MM.1S (cell line): ENCODE measurements around the gene PPA1.

ENCODE experiments used
- DNase-seq: peaks from one replicate; pipeline ENCODE4 v3.0.0-alpha.2; 2015
- H2AFZ ChIP-seq: fragments of 300-600 bp; sonication (generic); 2 replicates; pipeline ENCODE4 v1.6.0; 2016; ENCODE audit warnings: antibody characterized with exemption, low read length
- H3F3A ChIP-seq: fragments of 300-600 bp; sonication (generic); 2 replicates; pipeline ENCODE4 v1.6.1; 2016; ENCODE audit warnings: mild to moderate bottlenecking, antibody characterized with exemption, low read length, moderate library complexity, mixed read lengths; ENCODE audit not compliant: insufficient read depth
- H3K27ac ChIP-seq: fragments of 300-600 bp; sonication (generic); 2 replicates; pipeline ENCODE4 v1.5.1; 2016; ENCODE audit warnings: mild to moderate bottlenecking, low read length
- H3K27me3 ChIP-seq: fragments of 300-600 bp; sonication (generic); replicated peaks from 2 replicates; pipeline ENCODE4 v1.6.0; 2016; ENCODE audit warnings: low read length; ENCODE audit not compliant: insufficient read depth
- H3K36me3 ChIP-seq: fragments of 300-600 bp; sonication (generic); replicated peaks from 2 replicates; pipeline ENCODE4 v1.6.1; 2016; ENCODE audit warnings: mild to moderate bottlenecking, low read length, mixed read lengths; ENCODE audit not compliant: insufficient read depth
- H3K4me1 ChIP-seq: fragments of 300-600 bp; sonication (generic); 2 replicates; pipeline ENCODE4 v1.6.1; 2016; ENCODE audit warnings: low read length, mixed read lengths
- H3K4me2 ChIP-seq: fragments of 300-600 bp; sonication (generic); 2 replicates; pipeline ENCODE4 v1.6.0; 2016; ENCODE audit warnings: low read depth, low read length
- H3K4me3 ChIP-seq: fragments of 300-600 bp; sonication (generic); 2 replicates; pipeline ENCODE4 v1.5.1; 2016; ENCODE audit warnings: low read length, mixed read lengths
- H3K79me2 ChIP-seq: fragments of 300-600 bp; sonication (generic); 2 replicates; pipeline ENCODE4 v1.6.1; 2016; ENCODE audit warnings: mixed run types, low read length, mixed read lengths
- H3K9ac ChIP-seq: fragments of 300-600 bp; sonication (generic); 2 replicates; pipeline ENCODE4 v1.6.1; 2016; ENCODE audit warnings: low read length, mixed read lengths
- H3K9me2 ChIP-seq: fragments of 300-600 bp; sonication (generic); replicated peaks from 2 replicates; pipeline ENCODE4 v1.6.1; 2016; ENCODE audit warnings: mild to moderate bottlenecking, low read length, mixed read lengths; ENCODE audit not compliant: insufficient read depth
- H3K9me3 ChIP-seq: fragments of 300-600 bp; sonication (generic); replicated peaks from 2 replicates; pipeline ENCODE4 v1.6.1; 2016; ENCODE audit warnings: mild to moderate bottlenecking, low read length, mixed read lengths; ENCODE audit not compliant: insufficient read depth
- H4K20me1 ChIP-seq: fragments of 300-600 bp; sonication (generic); 2 replicates; pipeline ENCODE4 v1.6.1; 2016; ENCODE audit warnings: mild to moderate bottlenecking, low read length, moderate library complexity, mixed read lengths; ENCODE audit not compliant: insufficient read depth
- EZH2 ChIP-seq: fragments of 300-600 bp; sonication (generic); optimal IDR thresholded peaks from 2 replicates; pipeline ENCODE3; 2017; ENCODE audit warnings: low read depth, mild to moderate bottlenecking, antibody characterized with exemption, low read length, mixed read lengths
- EZH2phosphoT487 ChIP-seq: fragments of 300-600 bp; sonication (generic); IDR thresholded peaks from 2 replicates; pipeline ENCODE4 v1.6.1; 2018; ENCODE audit warnings: antibody characterized with exemption, low read length
- TF ChIP-seq, protein P1 (sequence below): fragments of 300-600 bp; sonication (generic); IDR thresholded peaks from 2 replicates; pipeline ENCODE4 v1.5.1; 2016; ENCODE audit warnings: antibody characterized with exemption, low read length, mixed read lengths

The PPA1 gene

GRCh38 chr10:70158113-70158512, 75.1 kb downstream of the PPA1 start:
- H3K9me3 ChIP-seq = no peaks in the 10 kb centered on the region
- H3F3A ChIP-seq = peaks cover 3% of the 10 kb centered on the region; the same call in 1 of the 2 replicates
- no peak overlapping the region for H3K9ac ChIP-seq
- TF ChIP-seq, protein P1, sequence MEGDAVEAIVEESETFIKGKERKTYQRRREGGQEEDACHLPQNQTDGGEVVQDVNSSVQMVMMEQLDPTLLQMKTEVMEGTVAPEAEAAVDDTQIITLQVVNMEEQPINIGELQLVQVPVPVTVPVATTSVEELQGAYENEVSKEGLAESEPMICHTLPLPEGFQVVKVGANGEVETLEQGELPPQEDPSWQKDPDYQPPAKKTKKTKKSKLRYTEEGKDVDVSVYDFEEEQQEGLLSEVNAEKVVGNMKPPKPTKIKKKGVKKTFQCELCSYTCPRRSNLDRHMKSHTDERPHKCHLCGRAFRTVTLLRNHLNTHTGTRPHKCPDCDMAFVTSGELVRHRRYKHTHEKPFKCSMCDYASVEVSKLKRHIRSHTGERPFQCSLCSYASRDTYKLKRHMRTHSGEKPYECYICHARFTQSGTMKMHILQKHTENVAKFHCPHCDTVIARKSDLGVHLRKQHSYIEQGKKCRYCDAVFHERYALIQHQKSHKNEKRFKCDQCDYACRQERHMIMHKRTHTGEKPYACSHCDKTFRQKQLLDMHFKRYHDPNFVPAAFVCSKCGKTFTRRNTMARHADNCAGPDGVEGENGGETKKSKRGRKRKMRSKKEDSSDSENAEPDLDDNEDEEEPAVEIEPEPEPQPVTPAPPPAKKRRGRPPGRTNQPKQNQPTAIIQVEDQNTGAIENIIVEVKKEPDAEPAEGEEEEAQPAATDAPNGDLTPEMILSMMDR = no peak
- TF ChIP-seq EZH2phosphoT487 = no peak
- no peak for TF ChIP-seq EZH2
- no peak overlapping the region for H3K4me3 ChIP-seq
- no peaks in the 10 kb centered on the region for H3K27me3 ChIP-seq
- H3K27ac ChIP-seq = no peak overlapping the region
- peaks cover 6% of the 10 kb centered on the region; the same call in 1 of the 2 replicates for H4K20me1 ChIP-seq
- no peaks in the 10 kb centered on the region for H3K4me1 ChIP-seq
- H3K4me2 ChIP-seq = no peak overlapping the region
- no peak for DNase-seq
- no peak overlapping the region for H2AFZ ChIP-seq
- H3K9me2 ChIP-seq = no peaks in the 10 kb centered on the region
- peaks cover 52% of the 10 kb centered on the region for H3K79me2 ChIP-seq
- H3K36me3 ChIP-seq = peaks cover 24% of the 10 kb centered on the region

- TF ChIP-seq, protein P1 = no peak
- TF ChIP-seq EZH2phosphoT487 (no peak), EZH2 (no peak)
- no peak for DNase-seq
- Histone ChIP-seq H2AFZ (no peak overlapping the region), H3K79me2 (peaks cover 25% of the 10 kb centered on the region), H3F3A (no peaks in the 10 kb centered on the region), H3K9ac (no peak overlapping the region), H3K4me2 (no peak overlapping the region), H3K9me2 (no peaks in the 10 kb centered on the region), H4K20me1 (no peaks in the 10 kb centered on the region), H3K27me3 (no peaks in the 10 kb centered on the region), H3K27ac (no peak overlapping the region), H3K9me3 (no peaks in the 10 kb centered on the region), H3K36me3 (peaks cover 21% of the 10 kb centered on the region), H3K4me1 (no peaks in the 10 kb centered on the region), H3K4me3 (no peak overlapping the region)
Observed at GRCh38 chr10:70155255-70155838, 77.9 kb downstream of the PPA1 start.
